ENCODE data around the gene KCNJ10. TPM values are rescaled to one million over a fixed set of nuclear protein-coding genes. Genes with fewer than 3 reads are reported as not detected.

Gene KCNJ10
- total and polyA plus RNA-seq, 2 donors (not counting 3 experiments of a cell fraction or from before 2014, with no cell fraction given), result not detected

- CTCF ChIA-PET, result interaction anchor here (1.0 to 4.2 kb wide), 11 partner anchors 8 to 944 kb away, joined by 3 to 37 read pairs (median 8); partner anchors contain the start of gene KCNJ10
- no TSS peak for BruUV-seq (replicated peaks)
- POLR2A ChIA-PET, result no interaction called here
- Histone ChIP-seq H4K20me1 (replicated peaks; ENCODE audit: control insufficient read depth, extremely low read depth, insufficient read depth, low read length) (no peaks in the 10 kb centered on the region), H2AFZ (ENCODE audit: low read depth, low read length) (no peak overlapping the region), H3K4me1 (ENCODE audit: control insufficient read depth, extremely low read depth, insufficient read depth, low read length) (no peaks in the 10 kb centered on the region), H3K4me2 (ENCODE audit: insufficient read depth, low read length) (no peak overlapping the region), H3K27ac (ENCODE audit: insufficient read depth, low read depth, low read length) (no peak overlapping the region), H3K36me3 (ENCODE audit: control insufficient read depth in 2 of 2, extremely low read depth in 1 of 2, insufficient read depth in 2 of 2, low read length in 2 of 2) (no peaks in the 10 kb centered on the region), H3K9ac (replicated peaks; ENCODE audit: extremely low read depth, insufficient read depth, low read length) (no peak overlapping the region), H3K4me3 (replicated peaks in 1 of 3; ENCODE audit: insufficient read depth in 1 of 3, low read depth in 1 of 3, low read length in 3 of 3) (no peak overlapping the region), H3K9me3 (replicated peaks; ENCODE audit: control insufficient read depth, insufficient read depth, low read length) (no peaks in the 10 kb centered on the region), H3K79me2 (ENCODE audit: control insufficient read depth, insufficient read depth, low read length) (no peaks in the 10 kb centered on the region), H3K9me1 (replicated peaks; ENCODE audit: control insufficient read depth, extremely low read depth, insufficient read depth, low read length) (no peaks in the 10 kb centered on the region), H3K27me3 (ENCODE audit: control insufficient read depth in 2 of 2, insufficient read depth in 2 of 2, low read length in 2 of 2) (peaks cover 34 to 44% of the 10 kb centered on the region in 2 experiments)
- intact Hi-C loops (cut with micrococcal nuclease), result no loop called here
- dilution Hi-C loops (cut with MboI; ENCODE audit: extremely low pct_ligation_motif_present, low sequenced_read_pairs), result no loop called here
- DNase-seq (ENCODE audit: low read depth, low spot score) (no peak), FAIRE-seq (no peak)
- TF ChIP-seq, protein P1, sequence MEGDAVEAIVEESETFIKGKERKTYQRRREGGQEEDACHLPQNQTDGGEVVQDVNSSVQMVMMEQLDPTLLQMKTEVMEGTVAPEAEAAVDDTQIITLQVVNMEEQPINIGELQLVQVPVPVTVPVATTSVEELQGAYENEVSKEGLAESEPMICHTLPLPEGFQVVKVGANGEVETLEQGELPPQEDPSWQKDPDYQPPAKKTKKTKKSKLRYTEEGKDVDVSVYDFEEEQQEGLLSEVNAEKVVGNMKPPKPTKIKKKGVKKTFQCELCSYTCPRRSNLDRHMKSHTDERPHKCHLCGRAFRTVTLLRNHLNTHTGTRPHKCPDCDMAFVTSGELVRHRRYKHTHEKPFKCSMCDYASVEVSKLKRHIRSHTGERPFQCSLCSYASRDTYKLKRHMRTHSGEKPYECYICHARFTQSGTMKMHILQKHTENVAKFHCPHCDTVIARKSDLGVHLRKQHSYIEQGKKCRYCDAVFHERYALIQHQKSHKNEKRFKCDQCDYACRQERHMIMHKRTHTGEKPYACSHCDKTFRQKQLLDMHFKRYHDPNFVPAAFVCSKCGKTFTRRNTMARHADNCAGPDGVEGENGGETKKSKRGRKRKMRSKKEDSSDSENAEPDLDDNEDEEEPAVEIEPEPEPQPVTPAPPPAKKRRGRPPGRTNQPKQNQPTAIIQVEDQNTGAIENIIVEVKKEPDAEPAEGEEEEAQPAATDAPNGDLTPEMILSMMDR (IDR thresholded peaks at IDR 0.05; ENCODE audit: extremely low read depth in 1 of 2, insufficient read depth in 1 of 2, low read depth in 1 of 2, low read length in 2 of 2), result no peak
- TF ChIP-seq JUN (IDR thresholded peaks at IDR 0.05; ENCODE audit: borderline replicate concordance, insufficient read depth, insufficient read length, low read depth) (no peak), MAX (IDR thresholded peaks at IDR 0.05; ENCODE audit: insufficient read depth, insufficient read length) (no peak), POLR2AphosphoS5 (IDR thresholded peaks at IDR 0.05; ENCODE audit: insufficient read depth, low read depth, low read length) (no peak), POLR2A (IDR thresholded peaks at IDR 0.05; ENCODE audit: low read depth, low read length) (no peak), MYC (IDR thresholded peaks at IDR 0.05; ENCODE audit: low read depth, low read length) (no peak), GATA2 (IDR thresholded peaks at IDR 0.05; ENCODE audit: insufficient read depth, insufficient read length, low read depth, low read length) (no peak), FOS (IDR thresholded peaks at IDR 0.05; ENCODE audit: borderline replicate concordance, insufficient read depth, low read length) (no peak), EZH2 (IDR thresholded peaks at IDR 0.05; ENCODE audit: borderline replicate concordance, low read depth, low read length, severe bottlenecking) (no peak)
Observed at GRCh38 chr1:160077486-160077885, 7.5 kb upstream of the KCNJ10 start.

All from endothelial cell of umbilical vein (primary cell).